SK-N-SH (cell line): ENCODE measurements around the gene SLC39A3. TPM values are rescaled to one million over a fixed set of nuclear protein-coding genes. Genes with fewer than 3 reads are reported as not detected.

Experiments
- CTCF ChIA-PET: fragments of 300-600, 350-600 bp; formaldehyde crosslinking; extraction: SDS; loops from one replicate; lab custom pipeline; 2021; lab: Yijun Ruan, JAX
- POLR2A ChIA-PET: fragments of 350-600 bp; sonication (Branson Sonifier 250); formaldehyde crosslinking; extraction: SDS; loops from one replicate; lab custom pipeline; 2020; ENCODE audit warnings: antibody characterized with exemption, inconsistent platforms; lab: Yijun Ruan, JAX
- DNase-seq: peaks from one replicate; pipeline ENCODE4 v3.0.0; 2012
- H2AFZ ChIP-seq: fragments of 200-600 bp; sonication (generic); 2 replicates; pipeline ENCODE4 v1.8.1; 2016; ENCODE audit warnings: antibody characterized with exemption, mild to moderate bottlenecking, low read depth
- H3F3A ChIP-seq: fragments of 200-600 bp; sonication (generic); replicated peaks from 2 replicates; pipeline ENCODE3; 2016; ENCODE audit warnings: antibody characterized with exemption, mild to moderate bottlenecking; ENCODE audit not compliant: insufficient read depth
- H3K27ac ChIP-seq, 2 experiments: fragments of 200-500 bp in 1 of 2; fragments of 200-600 bp in 1 of 2; sonication (Bioruptor generic) in 1 of 2; sonication (generic), shearing (Covaris generic) in 1 of 2; 2 replicates each; pipeline versions ENCODE4 v1.5.1 to v1.6.1; 2014 to 2016; ENCODE audit warnings: low read depth in 2 of 2, inconsistent platforms in 1 of 2, low read length in 1 of 2, mild to moderate bottlenecking in 1 of 2, mixed read lengths in 1 of 2
- H3K27me3 ChIP-seq: fragments of 200-600 bp; sonication (generic), shearing (Covaris generic); 2 replicates; pipeline ENCODE4 v1.6.1; 2016; ENCODE audit warnings: mixed run types; ENCODE audit not compliant: insufficient read depth
- H3K36me3 ChIP-seq, 2 experiments: fragments of 200-500 bp in 1 of 2; fragments of 200-600 bp in 1 of 2; sonication (Bioruptor generic) in 1 of 2; sonication (generic) in 1 of 2; replicated peaks in 1 of 2; 2 replicates each; pipeline versions ENCODE3 to v1.5.1; 2014 to 2016; ENCODE audit warnings: low read length in 1 of 2, mild to moderate bottlenecking in 1 of 2; ENCODE audit not compliant: insufficient read depth in 2 of 2, control insufficient read depth in 1 of 2
- H3K4me1 ChIP-seq, 2 experiments: fragments of 200-500 bp in 1 of 2; fragments of 200-600 bp in 1 of 2; sonication (Bioruptor generic) in 1 of 2; sonication (generic), shearing (Covaris generic) in 1 of 2; 2 replicates each; pipeline versions ENCODE4 v1.5.1 to v1.6.1; 2014 to 2016; ENCODE audit warnings: low read depth in 1 of 2, low read length in 1 of 2, mixed run types in 1 of 2; ENCODE audit not compliant: insufficient read depth in 2 of 2, control insufficient read depth in 1 of 2
- H3K4me2 ChIP-seq: fragments of 200-600 bp; sonication (generic), shearing (Covaris generic); 2 replicates; pipeline ENCODE4 v1.6.1; 2017; ENCODE audit warnings: mixed run types
- H3K4me3 ChIP-seq, 2 experiments: fragments of 200-500 bp in 1 of 2; fragments of 200-600 bp in 1 of 2; sonication (Bioruptor generic) in 1 of 2; sonication (generic), shearing (Covaris generic) in 1 of 2; 2 replicates each; pipeline versions ENCODE4 v1.5.1 to v1.8.1; 2014 to 2016; ENCODE audit warnings: low read depth in 2 of 2, inconsistent platforms in 1 of 2, low read length in 1 of 2, mild to moderate bottlenecking in 1 of 2, mixed read lengths in 1 of 2, moderate library complexity in 1 of 2
- H3K79me2 ChIP-seq: fragments of 200-600 bp; sonication (generic); 2 replicates; pipeline ENCODE4 v1.8.1; 2017; ENCODE audit warnings: mild to moderate bottlenecking; ENCODE audit not compliant: insufficient read depth
- H3K9ac ChIP-seq: fragments of 200-600 bp; sonication (generic); 2 replicates; pipeline ENCODE4 v1.6.1; 2017; ENCODE audit warnings: mixed run types
- H3K9me2 ChIP-seq: fragments of 200-600 bp; sonication (generic); 2 replicates; pipeline ENCODE4 v1.6.1; 2017; ENCODE audit warnings: mixed run types
- H3K9me3 ChIP-seq: fragments of 200-600 bp; sonication (generic); 2 replicates; pipeline ENCODE4 v1.6.1; 2017; ENCODE audit warnings: mixed run types, mild to moderate bottlenecking, moderate library complexity
- H4K20me1 ChIP-seq: fragments of 200-600 bp; sonication (generic); 2 replicates; pipeline ENCODE4 v1.6.1; 2017; ENCODE audit warnings: mild to moderate bottlenecking, mixed run types; ENCODE audit not compliant: insufficient read depth
- EP300 ChIP-seq, 2 experiments: IDR thresholded peaks; 2 replicates each; pipeline versions ENCODE4 v1.4.0 to v1.6.1; 2012; ENCODE audit warnings: borderline replicate concordance in 1 of 2, low read depth in 1 of 2, low read length in 1 of 2
- FOSL2 ChIP-seq: IDR thresholded peaks from 2 replicates; pipeline ENCODE4 v1.4.0; 2012; ENCODE audit warnings: low read depth, mild to moderate bottlenecking, moderate library complexity, borderline replicate concordance
- FOXJ3 ChIP-seq: sonication (generic); formaldehyde crosslinking; IDR thresholded peaks from 2 replicates; pipeline ENCODE4 v1.5.1; 2020; ENCODE audit warnings: mild to moderate bottlenecking, missing genetic modification reagents
- FOXM1 ChIP-seq: IDR thresholded peaks from 2 replicates; pipeline ENCODE4 v1.4.0; 2012; ENCODE audit warnings: low read depth, mild to moderate bottlenecking
- GABPA ChIP-seq: IDR thresholded peaks from 2 replicates; pipeline ENCODE4 v1.4.0; 2012; ENCODE audit warnings: low read depth, mild to moderate bottlenecking
- IRF3 ChIP-seq: fragments of 150-350 bp; IDR thresholded peaks from 2 replicates; pipeline ENCODE4 v1.6.1; 2016; ENCODE audit warnings: mild to moderate bottlenecking, low read depth, low read length
- JUND ChIP-seq: IDR thresholded peaks from 2 replicates; pipeline ENCODE4 v1.4.0; 2012
- MEF2A ChIP-seq: IDR thresholded peaks from 2 replicates; pipeline ENCODE4 v1.4.0; 2012; ENCODE audit warnings: low read depth, borderline replicate concordance
- NFIC ChIP-seq: IDR thresholded peaks from 2 replicates; pipeline ENCODE4 v1.4.0; 2012; ENCODE audit warnings: borderline replicate concordance
- PBX3 ChIP-seq: IDR thresholded peaks from 2 replicates; pipeline ENCODE4; 2012
- POLR2AphosphoS5 ChIP-seq: IDR thresholded peaks from 2 replicates; pipeline ENCODE4 v1.6.1; 2012; ENCODE audit warnings: low read depth, low read length
- RFX5 ChIP-seq: IDR thresholded peaks from 2 replicates; pipeline ENCODE4 v1.6.1; 2012; ENCODE audit warnings: mild to moderate bottlenecking, improper control_type of control experiment, low read length
- TCF12 ChIP-seq: IDR thresholded peaks from 2 replicates; pipeline ENCODE4 v1.4.0; 2012
- TEAD4 ChIP-seq: IDR thresholded peaks from 2 replicates; pipeline ENCODE4 v1.4.0; 2012; ENCODE audit warnings: mild to moderate bottlenecking, borderline replicate concordance; ENCODE audit not compliant: insufficient read depth
- YY1 ChIP-seq: IDR thresholded peaks from 2 replicates; pipeline ENCODE4 v1.4.0; 2012; ENCODE audit warnings: low read depth, mild to moderate bottlenecking
- ZBTB33 ChIP-seq: IDR thresholded peaks from 2 replicates; pipeline ENCODE4 v1.4.0; 2012; ENCODE audit warnings: low read depth, borderline replicate concordance
- WGBS: methylation state at CpG from one replicate; pipeline ENCODE4 v1.1.6; 2017; ENCODE audit warnings: low lambda C conversion rate; 5-methylcytosine and 5-hydroxymethylcytosine counted together
- polyA plus RNA-seq, 3 experiments: library from polyadenylated mRNA; depleted of rRNA; stranded (reverse); fragments of >200 nt; gene quantifications; 2 replicates each; pipeline ENCODE4 v1.2.3, GENCODE V29; 2012

The SLC39A3 gene
- polyA plus RNA-seq, 1 of the 3 experiments (the other 2 are of a cell fraction): 45.2 TPM

GRCh38 chr19:2693492-2694160, 46.2 kb downstream of the SLC39A3 start:
- ChIA-PET CTCF (interaction anchor here (0.7 to 1.5 kb wide), 3 partner anchors 10 to 194 kb away, joined by 3 to 5 read pairs (median 3); no protein-coding TSS in a partner anchor), POLR2A (interaction anchor here (0.6 kb wide), 1 partner anchor 11 kb away, joined by 5 read pairs; no protein-coding TSS in a partner anchor)
- DNase-seq: no peak
- H3K36me3 ChIP-seq: no peaks in the 10 kb centered on the region
- H3K4me2 ChIP-seq: no peak overlapping the region
- H3K27ac ChIP-seq: no peak overlapping the region
- H3K4me1 ChIP-seq: no peaks in the 10 kb centered on the region; a peak in 1 of 4 replicates
- H3K4me3 ChIP-seq: no peak overlapping the region
- no peak overlapping the region for H3K9ac ChIP-seq
- WGBS: 29% methylated on average over 9 of the region's 12 CpGs
- H4K20me1 ChIP-seq: no peaks in the 10 kb centered on the region
- no peak for TF ChIP-seq YY1
- TF ChIP-seq FOXM1: no peak
- no peak for TF ChIP-seq NFIC
- TF ChIP-seq TCF12: no peak
- no peak for TF ChIP-seq MEF2A
- TF ChIP-seq ZBTB33: no peak
- no peak for TF ChIP-seq PBX3
- no peak for TF ChIP-seq RFX5
- TF ChIP-seq TEAD4: no peak
- TF ChIP-seq FOXJ3 (CRISPR knock-in tag): no peak
- no peak for TF ChIP-seq POLR2AphosphoS5
- no peak for TF ChIP-seq IRF3
- no peak for TF ChIP-seq EP300 (IDR thresholded peaks at IDR 0.05; ENCODE audit: borderline replicate concordance in 1 of 2, low read depth in 1 of 2, low read length in 1 of 2)
- TF ChIP-seq JUND: no peak
- TF ChIP-seq FOSL2: no peak
- TF ChIP-seq GABPA: no peak
- no peaks in the 10 kb centered on the region for H3K79me2 ChIP-seq
- H3K27me3 ChIP-seq: no peaks in the 10 kb centered on the region
- no peak overlapping the region for H2AFZ ChIP-seq
- no peaks in the 10 kb centered on the region for H3K9me2 ChIP-seq
- H3K9me3 ChIP-seq: no peaks in the 10 kb centered on the region
- H3F3A ChIP-seq: no peaks in the 10 kb centered on the region
